Stomach smooth muscle (tissue), 2 donors: ENCODE results near the gene KMT2B.

Source experiments
- H3K27ac ChIP-seq: one replicate; pipeline ENCODE4 v1.7.0; 2013; ENCODE audit warnings: mild to moderate bottlenecking, low read length, inconsistent platforms
- H3K27me3 ChIP-seq, 2 donors: one replicate each; pipeline ENCODE4 v1.7.0; 2013; ENCODE audit warnings: low read length in 2 of 2; ENCODE audit not compliant: insufficient read depth in 2 of 2, control insufficient read depth in 1 of 2
- H3K36me3 ChIP-seq, 2 donors: one replicate each; pipeline ENCODE4 v1.7.0; 2013; ENCODE audit warnings: low read length in 2 of 2; ENCODE audit not compliant: control insufficient read depth in 2 of 2, insufficient read depth in 2 of 2
- H3K4me1 ChIP-seq: one replicate; pipeline ENCODE4 v1.7.0; 2013; ENCODE audit warnings: low read length; ENCODE audit not compliant: control insufficient read depth, insufficient read depth
- H3K4me3 ChIP-seq, 2 donors: one replicate each; pipeline ENCODE4 v1.7.0; 2013; ENCODE audit warnings: low read length in 2 of 2
- H3K9ac ChIP-seq, 2 donors: one replicate each; pipeline ENCODE4 v1.7.0; 2013; ENCODE audit warnings: low read length in 2 of 2, mild to moderate bottlenecking in 1 of 2
- H3K9me3 ChIP-seq, 2 donors: one replicate each; pipeline ENCODE4 v1.7.0; 2013; ENCODE audit warnings: low read length in 2 of 2; ENCODE audit not compliant: control insufficient read depth in 2 of 2
- donor health status: healthy.
- donor health status: Pancreatic carcinoma.

The KMT2B gene

GRCh38 chr19:35738021-35738886, 20.5 kb downstream of the KMT2B start:
- H3K4me3 ChIP-seq, result no peak overlapping the region
- no peak overlapping the region for H3K27ac ChIP-seq
- no peaks in the 10 kb centered on the region for H3K27me3 ChIP-seq
- H3K9ac ChIP-seq, result no peak overlapping the region
- H3K4me1 ChIP-seq, result peaks cover 21% of the 10 kb centered on the region
- H3K9me3 ChIP-seq, result no peaks in the 10 kb centered on the region
- H3K36me3 ChIP-seq, result peaks cover 35 to 43% of the 10 kb centered on the region in 2 donors

- Histone ChIP-seq H3K4me3 (no peak overlapping the region), H3K9ac (no peak overlapping the region), H3K4me1 (peaks cover 22% of the 10 kb centered on the region), H3K9me3 (no peaks in the 10 kb centered on the region), H3K36me3 (peaks cover 35 to 40% of the 10 kb centered on the region in 2 donors), H3K27ac (no peak overlapping the region), H3K27me3 (no peaks in the 10 kb centered on the region)
Measured at GRCh38 chr19:35738887-35739229, 21.1 kb downstream of the KMT2B start.

DNA sequence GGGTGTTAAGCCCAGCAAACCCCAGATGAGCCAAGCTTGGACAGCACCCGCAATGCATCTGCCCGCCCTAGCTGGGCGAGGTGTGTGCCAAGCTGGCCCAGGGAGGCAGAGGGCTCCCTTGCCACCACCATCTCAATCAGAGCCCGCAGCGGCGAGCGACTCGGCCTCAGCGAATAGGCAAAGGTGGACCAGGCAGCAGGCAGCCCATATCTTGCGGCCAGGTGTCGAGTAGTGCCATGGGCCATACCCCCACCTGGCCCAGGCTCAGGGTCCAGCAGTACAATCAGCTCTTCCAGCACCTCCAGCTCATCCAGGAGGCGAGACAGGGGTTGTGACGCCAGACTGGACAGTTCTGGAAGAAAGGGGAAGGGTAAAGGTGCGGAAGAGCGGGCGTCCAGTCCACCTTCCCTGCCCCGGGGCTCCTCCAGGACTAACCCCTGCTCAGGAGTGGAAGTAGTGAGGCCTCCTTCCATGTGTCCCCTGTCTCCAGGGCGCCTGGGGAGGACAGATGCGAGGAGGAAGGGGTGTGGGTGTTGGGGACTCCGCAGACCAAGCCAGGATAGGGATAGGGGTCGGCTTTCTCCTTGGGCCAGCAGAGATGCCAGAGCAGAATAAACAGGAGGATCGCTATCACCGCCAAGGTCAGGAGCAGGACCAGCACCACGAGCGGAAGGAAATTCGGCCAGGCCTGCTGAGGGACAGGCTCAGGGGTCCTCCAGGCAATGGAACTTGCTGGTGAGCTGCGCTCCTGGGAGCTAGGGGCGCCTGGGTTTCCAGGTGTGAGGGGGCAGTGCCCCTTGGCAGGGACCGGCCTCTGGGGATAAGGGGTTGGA, 21.7 kb downstream of the KMT2B start:
- no peaks in the 10 kb centered on the region for H3K9me3 ChIP-seq
- peak overlapping the region; percentile 66 for H3K27ac ChIP-seq

GRCh38 chr19:35740108-35740422, 22.3 kb downstream of the KMT2B start:
- Histone ChIP-seq H3K27me3 (no peaks in the 10 kb centered on the region), H3K9me3 (no peaks in the 10 kb centered on the region), H3K9ac (peak overlapping the region; percentile 55 to 89), H3K4me3 (peak overlapping the region; percentile 78 to 88), H3K4me1 (peaks cover 31% of the 10 kb centered on the region), H3K27ac (peak overlapping the region; percentile 66), H3K36me3 (peaks cover 29% of the 10 kb centered on the region in 2 donors)

More for the DNA sequence above, 21.7 kb downstream of the KMT2B start:
- Histone ChIP-seq H3K4me1 (peaks cover 29% of the 10 kb centered on the region), H3K4me3 (peak overlapping the region; percentile 78 to 88), H3K36me3 (peaks cover 33 to 34% of the 10 kb centered on the region in 2 donors), H3K27me3 (no peaks in the 10 kb centered on the region), H3K9ac (peak overlapping the region; percentile 55 to 89)

DNA sequence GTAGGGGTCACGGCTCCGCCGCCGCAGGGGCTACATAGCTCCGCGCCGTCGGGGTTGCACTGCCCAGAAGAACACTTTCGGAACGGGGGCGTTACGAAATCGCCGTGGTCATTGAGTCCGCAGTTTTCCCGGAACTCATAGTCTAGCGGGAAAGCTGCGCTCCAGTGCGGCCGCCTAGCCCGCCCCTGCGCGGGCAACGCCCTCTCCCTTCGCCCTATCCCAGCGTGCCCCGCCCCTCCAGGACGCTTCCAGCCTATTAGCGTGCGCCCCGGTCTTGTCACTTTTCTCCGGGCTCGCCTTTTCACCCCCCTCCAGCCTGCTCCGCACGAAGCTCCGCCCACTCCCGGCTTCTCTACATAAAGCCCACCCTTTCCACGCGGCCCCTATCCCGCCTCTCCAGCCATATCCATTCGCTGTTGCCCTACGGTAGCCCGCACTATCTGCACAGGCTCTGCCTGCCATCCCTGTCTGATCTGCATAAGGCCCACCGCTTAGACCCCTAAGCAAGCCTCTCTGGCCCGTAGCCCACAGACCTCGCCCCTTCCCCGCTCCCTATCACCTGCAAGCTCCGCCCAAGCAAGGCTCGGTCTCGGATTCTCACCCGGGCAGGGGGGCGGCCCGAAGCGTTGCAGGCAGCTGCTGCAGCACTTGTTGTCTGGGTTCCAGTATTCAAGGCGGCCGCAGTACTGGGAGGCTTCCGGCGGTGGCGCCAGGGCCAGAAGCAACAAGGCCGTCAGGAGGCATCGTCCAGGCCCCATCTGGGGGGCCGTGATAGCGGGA, 22.8 kb downstream of the KMT2B start:
- H3K4me3 ChIP-seq, result peak overlapping the region; percentile 78 to 88
- H3K36me3 ChIP-seq, result peaks cover 24 to 25% of the 10 kb centered on the region in 2 donors
- H3K27me3 ChIP-seq, result no peaks in the 10 kb centered on the region
- H3K9ac ChIP-seq, result peak overlapping the region; percentile 72 to 89
- H3K9me3 ChIP-seq, result no peaks in the 10 kb centered on the region
- H3K27ac ChIP-seq, result peak overlapping the region; percentile 81
- H3K4me1 ChIP-seq, result peaks cover 31% of the 10 kb centered on the region

DNA sequence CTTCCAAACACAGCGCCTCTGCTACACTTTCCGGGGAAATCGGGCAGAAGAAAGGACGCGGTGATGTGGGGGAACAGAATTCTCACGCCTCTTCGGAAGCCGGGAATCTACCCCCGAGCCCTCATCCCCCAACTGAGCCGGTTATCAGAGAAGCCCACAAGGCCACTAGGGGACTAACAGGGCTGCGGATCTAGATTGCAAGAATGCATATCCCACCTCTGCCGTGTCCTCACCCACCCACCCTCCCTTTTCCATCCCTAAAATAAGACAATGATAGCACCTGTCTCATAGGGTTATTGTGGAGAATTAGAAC, 23.4 kb downstream of the KMT2B start:
- Histone ChIP-seq H3K27ac (peak overlapping the region; percentile 81), H3K4me1 (peaks cover 36% of the 10 kb centered on the region), H3K4me3 (peak overlapping the region; percentile 70 to 88), H3K36me3 (peaks cover 23 to 24% of the 10 kb centered on the region in 2 donors), H3K9ac (peak overlapping the region; percentile 72 to 74), H3K27me3 (no peaks in the 10 kb centered on the region), H3K9me3 (no peaks in the 10 kb centered on the region)

DNA sequence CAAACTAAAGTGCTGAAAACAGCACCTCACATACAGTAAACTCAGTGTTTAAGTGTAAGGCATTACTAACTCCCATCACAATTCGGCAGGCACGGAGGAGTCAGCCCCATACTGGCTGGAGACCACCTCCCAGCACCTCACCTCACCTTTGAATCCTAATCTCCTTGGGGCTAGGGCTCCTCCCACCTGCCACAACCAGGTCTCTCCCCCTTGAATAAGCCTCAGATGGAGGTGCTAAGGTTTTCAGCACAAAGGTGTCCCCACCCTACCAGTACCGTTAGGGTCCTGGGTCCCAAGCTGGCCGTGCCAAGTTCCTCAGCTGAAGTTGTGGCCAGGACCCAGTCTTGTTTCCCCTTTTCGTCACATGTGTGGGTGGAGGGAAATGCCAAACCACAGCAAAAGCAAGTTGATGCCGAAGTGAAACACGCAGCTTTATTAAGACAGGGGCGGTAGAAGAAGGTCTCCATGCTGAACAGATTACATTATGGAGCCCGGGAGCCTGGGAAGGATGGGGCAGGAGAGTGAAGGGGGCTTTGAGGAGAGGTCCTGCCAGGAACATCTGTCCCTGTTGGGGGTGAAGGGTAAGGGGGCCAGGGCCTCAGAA, 24.4 kb downstream of the KMT2B start, which contains the start of gene IGFLR1:
Gene IGFLR1, minus strand, starts transcription at position 332 of the 604 bp plus-strand sequence. CDS start 1,272 bp downstream, outside the sequence.
- no peaks in the 10 kb centered on the region for H3K27me3 ChIP-seq
- peak within 1 kb of the TSS in 1 of 2 donors; percentile 44 for H3K4me3 ChIP-seq
- H3K36me3 ChIP-seq, result peaks cover 20 to 23% of the 10 kb centered on the region in 2 donors
- H3K9me3 ChIP-seq, result no peaks in the 10 kb centered on the region
- peak within 1 kb of the TSS in 1 of 2 donors; percentile 74 for H3K9ac ChIP-seq
- peaks cover 40% of the 10 kb centered on the region for H3K4me1 ChIP-seq
- H3K27ac ChIP-seq, result peak within 1 kb of the TSS; percentile 49

- H3K27ac ChIP-seq, result peak overlapping the region; percentile 100
- peak overlapping the region; percentile 23 to 94 for H3K4me3 ChIP-seq
- no peaks in the 10 kb centered on the region for H3K27me3 ChIP-seq
- no peaks in the 10 kb centered on the region for H3K9me3 ChIP-seq
- H3K4me1 ChIP-seq, result peaks cover 48% of the 10 kb centered on the region
- H3K9ac ChIP-seq, result peak overlapping the region in 1 of 2 donors; percentile 36
- H3K36me3 ChIP-seq, result peaks cover 6 to 10% of the 10 kb centered on the region in 2 donors
Measured at GRCh38 chr19:35743640-35744429, 26.0 kb downstream of the KMT2B start.

DNA sequence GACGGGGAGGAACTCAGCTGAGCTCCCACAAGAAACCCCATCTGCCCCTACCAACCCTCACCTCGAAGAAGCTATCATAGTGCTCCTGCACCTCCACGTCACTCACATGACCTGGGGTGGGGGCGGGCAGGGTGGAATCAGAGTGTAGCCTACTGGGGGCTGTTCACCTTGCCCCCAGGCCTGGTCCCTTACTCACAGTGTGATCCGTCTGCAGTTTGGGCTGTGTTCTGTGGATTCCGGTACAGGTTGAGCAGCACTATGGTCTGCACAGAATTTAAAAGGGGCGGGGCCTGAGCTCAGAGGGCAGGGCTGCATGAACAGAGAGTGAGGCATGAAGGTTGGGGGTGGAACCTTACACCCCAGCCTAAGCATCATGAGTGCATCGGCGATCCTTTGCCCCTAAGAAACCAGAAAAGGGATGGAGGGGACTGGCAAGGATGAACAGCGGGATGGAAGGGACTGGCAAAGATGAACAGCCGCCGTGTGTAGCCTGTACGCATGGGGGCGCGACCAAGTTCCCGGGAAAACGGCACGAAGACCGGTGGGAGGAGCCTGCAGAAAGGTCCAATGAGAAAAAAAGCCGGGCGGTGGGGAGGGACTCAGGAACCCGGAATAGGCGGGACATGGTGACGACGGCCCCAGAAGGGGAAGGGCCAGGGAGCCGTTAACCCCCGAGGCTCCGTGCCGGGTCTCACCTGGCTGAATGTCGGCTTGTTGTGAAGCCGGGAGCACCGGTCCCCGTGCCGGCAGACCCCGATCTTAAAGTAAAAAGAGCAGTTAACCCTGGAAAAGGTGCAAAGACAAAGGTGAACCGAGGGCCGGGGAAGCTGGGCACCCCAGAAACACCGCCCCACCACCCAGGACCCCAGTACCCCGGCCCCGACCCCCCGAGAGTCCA, 26.9 kb downstream of the KMT2B start:
- H3K27ac ChIP-seq, result peak overlapping the region; percentile 100
- H3K27me3 ChIP-seq, result no peaks in the 10 kb centered on the region
- peak overlapping the region; percentile 97 to 99 for H3K9ac ChIP-seq
- peaks cover 52% of the 10 kb centered on the region for H3K4me1 ChIP-seq
- no peaks in the 10 kb centered on the region for H3K9me3 ChIP-seq
- H3K4me3 ChIP-seq, result peak overlapping the region; percentile 85 to 94
- peaks cover 6 to 8% of the 10 kb centered on the region in 2 donors for H3K36me3 ChIP-seq
